Nephron (organoid): ENCODE measurements around the gene GPATCH11.

Experiments used
- H3K27ac Mint-ChIP-seq, 3 experiments: 2 replicates each; pipeline ENCODE4 v1.8.0; 2020; ENCODE audit warnings: mixed read lengths in 3 of 3, mild to moderate bottlenecking in 2 of 3, moderate library complexity in 1 of 3
- H3K27me3 Mint-ChIP-seq: 2 replicates; pipeline ENCODE4 v1.8.0; 2021; ENCODE audit warnings: low read depth, mild to moderate bottlenecking, moderate library complexity, mixed read lengths
- H3K36me3 Mint-ChIP-seq: 2 replicates; pipeline ENCODE4 v1.8.0; 2020; ENCODE audit warnings: low read depth, mixed read lengths
- H3K4me1 Mint-ChIP-seq: 2 replicates; pipeline ENCODE4 v1.8.0; 2020; ENCODE audit warnings: mixed read lengths
- H3K4me3 Mint-ChIP-seq, 3 experiments: 2 replicates each; pipeline ENCODE4 v1.8.0; 2020; ENCODE audit warnings: mild to moderate bottlenecking in 3 of 3, mixed read lengths in 3 of 3, moderate library complexity in 2 of 3
- H3K9me3 Mint-ChIP-seq: 2 replicates; pipeline ENCODE4 v1.8.0; 2020; ENCODE audit warnings: mixed read lengths
- TF ChIP-seq, protein P1 (sequence below), 3 experiments: fragments of 200-600 bp; sonication (generic); IDR thresholded peaks; one replicate each; pipeline ENCODE4 v1.5.0; 2021; ENCODE audit warnings: antibody characterized with exemption in 3 of 3; ENCODE audit not compliant: unreplicated experiment in 3 of 3

The GPATCH11 gene

DNA sequence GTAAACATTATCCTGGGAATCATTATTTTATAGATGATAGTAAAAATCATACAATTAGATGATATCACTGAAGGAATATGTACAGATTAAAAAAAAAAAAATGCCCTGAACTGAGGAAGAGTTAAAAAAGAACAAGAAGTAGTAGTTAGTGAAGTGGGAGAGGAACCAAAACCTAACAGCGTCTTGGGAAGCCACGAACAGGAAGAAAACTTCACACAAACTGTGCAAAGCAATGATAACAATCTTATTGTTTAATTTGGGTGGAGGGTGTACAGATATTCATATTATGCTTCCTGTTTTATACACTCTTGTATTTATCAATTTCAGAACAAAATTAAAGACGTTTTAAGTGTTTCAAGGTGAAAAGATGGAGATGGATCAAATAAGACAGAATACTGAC lies 3.6 kb upstream of the GPATCH11 start:
- H3K9me3 Mint-ChIP-seq, result no peaks in the 10 kb centered on the region
- H3K27ac Mint-ChIP-seq, result no peak overlapping the region
- TF ChIP-seq, protein P1, sequence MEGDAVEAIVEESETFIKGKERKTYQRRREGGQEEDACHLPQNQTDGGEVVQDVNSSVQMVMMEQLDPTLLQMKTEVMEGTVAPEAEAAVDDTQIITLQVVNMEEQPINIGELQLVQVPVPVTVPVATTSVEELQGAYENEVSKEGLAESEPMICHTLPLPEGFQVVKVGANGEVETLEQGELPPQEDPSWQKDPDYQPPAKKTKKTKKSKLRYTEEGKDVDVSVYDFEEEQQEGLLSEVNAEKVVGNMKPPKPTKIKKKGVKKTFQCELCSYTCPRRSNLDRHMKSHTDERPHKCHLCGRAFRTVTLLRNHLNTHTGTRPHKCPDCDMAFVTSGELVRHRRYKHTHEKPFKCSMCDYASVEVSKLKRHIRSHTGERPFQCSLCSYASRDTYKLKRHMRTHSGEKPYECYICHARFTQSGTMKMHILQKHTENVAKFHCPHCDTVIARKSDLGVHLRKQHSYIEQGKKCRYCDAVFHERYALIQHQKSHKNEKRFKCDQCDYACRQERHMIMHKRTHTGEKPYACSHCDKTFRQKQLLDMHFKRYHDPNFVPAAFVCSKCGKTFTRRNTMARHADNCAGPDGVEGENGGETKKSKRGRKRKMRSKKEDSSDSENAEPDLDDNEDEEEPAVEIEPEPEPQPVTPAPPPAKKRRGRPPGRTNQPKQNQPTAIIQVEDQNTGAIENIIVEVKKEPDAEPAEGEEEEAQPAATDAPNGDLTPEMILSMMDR (IDR thresholded peaks at IDR 0.05; ENCODE audit: unreplicated experiment in 3 of 3), result no peak
- peak overlapping the region in 2 of 3 experiments; percentile 21 to 41 for H3K4me3 Mint-ChIP-seq
- peaks cover 39% of the 10 kb centered on the region for H3K36me3 Mint-ChIP-seq
- peaks cover 25% of the 10 kb centered on the region for H3K4me1 Mint-ChIP-seq
- H3K27me3 Mint-ChIP-seq, result no peaks in the 10 kb centered on the region

DNA sequence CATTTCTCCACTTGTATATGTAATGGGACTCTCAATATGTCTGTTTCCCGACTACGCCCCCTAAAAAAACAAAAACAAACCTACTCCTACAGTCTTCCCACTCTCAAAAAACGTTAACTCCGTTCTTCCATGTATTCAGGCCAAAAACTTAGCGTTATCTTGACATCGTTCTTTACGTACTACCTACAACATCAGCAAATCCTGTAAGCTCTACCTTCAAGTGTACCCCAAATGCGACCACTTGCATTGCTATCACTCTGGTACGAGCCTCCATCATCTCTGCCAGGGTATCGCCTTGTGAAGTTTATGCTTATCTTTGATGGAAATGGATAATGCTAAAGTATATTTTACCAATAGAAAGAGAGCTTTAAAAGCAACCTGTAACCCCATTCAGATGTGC lies 479 bp downstream of the GPATCH11 start:
- H3K4me1 Mint-ChIP-seq, result peaks cover 25% of the 10 kb centered on the region
- no peak overlapping the region for H3K4me3 Mint-ChIP-seq
- H3K27me3 Mint-ChIP-seq, result no peaks in the 10 kb centered on the region
- H3K36me3 Mint-ChIP-seq, result peaks cover 35% of the 10 kb centered on the region
- H3K9me3 Mint-ChIP-seq, result no peaks in the 10 kb centered on the region
- TF ChIP-seq, protein P1 (IDR thresholded peaks at IDR 0.05; ENCODE audit: unreplicated experiment in 3 of 3), result no peak
- H3K27ac Mint-ChIP-seq, result no peak overlapping the region

DNA sequence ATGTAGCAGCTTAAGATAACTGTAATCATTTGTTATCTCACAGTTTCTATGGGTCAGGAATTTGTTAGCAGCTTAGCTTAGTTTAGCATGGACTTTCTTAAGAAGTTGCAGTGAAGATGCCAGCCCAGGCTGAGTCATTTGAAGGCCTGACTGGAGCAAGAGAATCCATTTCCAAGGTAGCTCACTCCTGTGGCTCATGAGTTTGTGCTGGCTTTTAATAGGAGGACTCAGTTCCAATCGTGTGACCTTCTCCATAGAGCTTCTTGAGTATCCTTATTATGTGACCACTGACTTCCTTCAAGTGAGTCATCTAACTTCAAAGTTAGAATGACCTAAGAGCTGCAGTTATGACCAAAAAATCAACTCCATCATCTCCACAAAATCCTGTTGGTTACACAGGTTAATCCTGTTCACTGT lies 1.4 kb downstream of the GPATCH11 start:
- Mint-ChIP-seq H3K4me3 (peak overlapping the region in 1 of 3 experiments; percentile 20), H3K27me3 (no peaks in the 10 kb centered on the region)
- TF ChIP-seq, protein P1 (IDR thresholded peaks at IDR 0.05; ENCODE audit: unreplicated experiment in 3 of 3), result no peak

DNA sequence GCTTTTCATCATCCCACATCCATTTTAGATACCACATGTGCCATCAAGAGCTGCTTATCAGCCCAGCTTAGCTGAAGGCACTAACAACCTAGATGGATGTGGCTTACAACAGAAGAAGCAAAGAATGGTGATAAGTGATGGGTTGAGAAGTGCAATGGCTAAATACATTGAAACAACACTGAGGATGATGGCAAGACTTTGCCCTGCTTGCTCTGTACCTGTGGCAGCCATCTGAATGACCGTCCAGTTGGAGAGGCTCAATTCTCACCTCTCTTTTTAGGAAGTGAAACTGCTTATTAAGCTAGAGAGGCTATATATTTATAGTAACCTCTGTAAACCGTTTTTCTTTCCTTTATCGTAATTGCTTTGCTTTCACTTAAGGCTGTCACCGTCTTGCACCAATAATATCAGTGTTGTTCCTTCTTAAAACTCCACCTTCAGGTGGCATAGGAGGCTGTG lies 5.7 kb downstream of the GPATCH11 start:
- H3K4me1 Mint-ChIP-seq, result no peaks in the 10 kb centered on the region
- no peaks in the 10 kb centered on the region for H3K9me3 Mint-ChIP-seq
- TF ChIP-seq, protein P1 (IDR thresholded peaks at IDR 0.05; ENCODE audit: unreplicated experiment in 3 of 3), result no peak
- H3K27ac Mint-ChIP-seq, result no peak overlapping the region
- peaks cover 32% of the 10 kb centered on the region for H3K36me3 Mint-ChIP-seq
- no peak overlapping the region for H3K4me3 Mint-ChIP-seq
- H3K27me3 Mint-ChIP-seq, result no peaks in the 10 kb centered on the region

More for the DNA sequence above, 1.4 kb downstream of the GPATCH11 start:
- Mint-ChIP-seq H3K9me3 (no peaks in the 10 kb centered on the region), H3K4me1 (peaks cover 18% of the 10 kb centered on the region), H3K27ac (no peak overlapping the region), H3K36me3 (peaks cover 31% of the 10 kb centered on the region)

DNA sequence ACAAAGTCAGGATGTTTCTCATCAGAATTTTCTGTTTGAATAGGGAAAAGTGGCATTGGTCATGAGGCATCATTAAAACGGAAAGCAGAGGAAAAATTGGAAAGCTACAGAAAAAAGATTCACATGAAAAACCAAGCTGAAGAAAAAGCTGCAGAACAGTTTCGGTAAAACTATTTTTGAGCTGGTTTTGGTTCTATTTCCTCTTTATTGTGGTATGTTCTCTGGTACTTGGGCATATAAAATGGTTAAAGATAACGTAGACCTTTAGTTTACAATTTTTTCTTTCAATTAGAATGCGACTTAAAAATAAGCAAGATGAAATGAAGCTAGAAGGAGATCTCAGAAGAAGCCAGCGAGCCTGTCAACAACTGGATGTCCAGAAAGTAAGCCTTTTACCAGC lies 7.6 kb downstream of the GPATCH11 start:
- Mint-ChIP-seq H3K36me3 (peaks cover 40% of the 10 kb centered on the region), H3K27me3 (no peaks in the 10 kb centered on the region), H3K4me1 (no peaks in the 10 kb centered on the region), H3K27ac (no peak overlapping the region), H3K4me3 (no peak overlapping the region), H3K9me3 (no peaks in the 10 kb centered on the region)
- TF ChIP-seq, protein P1 (IDR thresholded peaks at IDR 0.05; ENCODE audit: unreplicated experiment in 3 of 3), result no peak

DNA sequence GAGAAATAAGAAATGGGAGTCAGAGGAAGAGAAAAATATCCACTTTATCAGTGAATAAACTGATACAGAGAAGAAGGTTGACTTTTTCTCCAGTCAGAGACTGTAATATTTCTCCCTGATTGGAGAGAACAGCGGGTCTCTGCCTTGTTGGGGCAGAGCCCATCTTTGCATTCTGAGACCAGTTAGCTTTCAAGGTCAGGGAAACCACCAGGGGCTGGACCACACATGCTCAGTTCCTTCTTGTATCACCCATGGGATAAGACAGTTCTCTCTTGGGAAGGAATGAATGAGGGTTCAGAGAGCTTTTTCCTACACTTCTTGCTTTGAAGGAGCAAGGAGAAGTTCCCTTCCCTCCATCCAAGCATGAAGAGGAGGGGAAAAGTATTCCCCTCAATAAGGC lies 12.2 kb downstream of the GPATCH11 start:
- Mint-ChIP-seq H3K27ac (no peak overlapping the region), H3K4me1 (no peaks in the 10 kb centered on the region), H3K4me3 (no peak overlapping the region), H3K36me3 (peaks cover 39% of the 10 kb centered on the region), H3K9me3 (no peaks in the 10 kb centered on the region), H3K27me3 (no peaks in the 10 kb centered on the region)
- TF ChIP-seq, protein P1 (IDR thresholded peaks at IDR 0.05; ENCODE audit: unreplicated experiment in 3 of 3), result no peak
